Tibial nerve (tissue), 4 donors: ENCODE results near the gene CFAP46.

Experiments used
- CTCF ChIP-seq, 5 experiments: fragments of 200-600 bp in 3 of 5; fragments of 450-650 bp in 2 of 5; sonication (generic) in 3 of 5; IDR thresholded peaks; one replicate each; pipeline ENCODE4 v1.5.1; 2016 to 2019; ENCODE audit warnings: antibody characterized with exemption in 5 of 5, mild to moderate bottlenecking in 3 of 5, moderate library complexity in 2 of 5
- EP300 ChIP-seq, 2 donors: sonication (generic); formaldehyde crosslinking; IDR thresholded peaks; one replicate each; pipeline ENCODE4 v1.6.1; 2017; ENCODE audit warnings: antibody characterized with exemption in 2 of 2, mild to moderate bottlenecking in 1 of 2
- POLR2A ChIP-seq, 2 donors: fragments of 450-650 bp; IDR thresholded peaks; one replicate each; pipeline ENCODE4 v1.6.1; 2017; ENCODE audit warnings: antibody characterized with exemption in 2 of 2, mild to moderate bottlenecking in 2 of 2, moderate library complexity in 2 of 2

GRCh38 chr10:132955479-132955878 lies 13.1 kb upstream of the CFAP46 start:
- TF ChIP-seq POLR2A (IDR thresholded peaks at IDR 0.05) (no peak), CTCF (IDR thresholded peaks at IDR 0.05) (no peak), EP300 (IDR thresholded peaks at IDR 0.05) (no peak)
